CD14-positive monocyte (primary cell): ENCODE results near the gene ZBTB39. TPM values are rescaled to one million over a fixed set of nuclear protein-coding genes. Genes with fewer than 3 reads are reported as not detected.
"Not testable (repeated sequence)": the region's sequence is repeated elsewhere in the genome, so short reads cannot be mapped to it uniquely, and the experiment has no call there.

Experiments used
- DNase-seq, 3 donors: peaks; one replicate each; pipeline ENCODE4 v3.0.0-alpha.2; 2011 to 2022
- H2AFZ ChIP-seq: 2 replicates; pipeline ENCODE4 v1.6.0; 2012; ENCODE audit warnings: mild to moderate bottlenecking, low read depth, low read length, inconsistent platforms; ENCODE audit not compliant: insufficient read depth, poor library complexity, severe bottlenecking
- H3K27ac ChIP-seq, 2 donors: 1 replicate in 1 of 2; 2 replicates in 1 of 2; pipeline ENCODE4 v1.5.1; 2012 to 2013; ENCODE audit warnings: low read length in 2 of 2, control low read depth in 1 of 2, inconsistent platforms in 1 of 2, low read depth in 1 of 2, mild to moderate bottlenecking in 1 of 2
- H3K27me3 ChIP-seq, 2 donors: one replicate each; pipeline versions ENCODE4 v1.6.0 to v1.6.1; 2011 to 2013; ENCODE audit warnings: low read length in 2 of 2; ENCODE audit not compliant: control insufficient read depth in 2 of 2, insufficient read depth in 2 of 2
- H3K36me3 ChIP-seq, 2 donors: replicated peaks in 1 of 2; 1 replicate in 1 of 2; 2 replicates in 1 of 2; pipeline versions ENCODE4 v1.5.1 to v1.6.1; 2012 to 2013; ENCODE audit warnings: low read length in 2 of 2, control low read depth in 1 of 2, inconsistent platforms in 1 of 2, mild to moderate bottlenecking in 1 of 2; ENCODE audit not compliant: insufficient read depth in 2 of 2, control insufficient read depth in 1 of 2
- H3K4me1 ChIP-seq, 2 donors: 1 replicate in 1 of 2; 2 replicates in 1 of 2; pipeline versions ENCODE4 v1.5.1 to v1.6.1; 2012 to 2013; ENCODE audit warnings: low read length in 2 of 2, control low read depth in 1 of 2, inconsistent platforms in 1 of 2, mild to moderate bottlenecking in 1 of 2, moderate library complexity in 1 of 2; ENCODE audit not compliant: insufficient read depth in 2 of 2, control insufficient read depth in 1 of 2
- H3K4me2 ChIP-seq: replicated peaks from 2 replicates; pipeline ENCODE3; 2012; ENCODE audit warnings: low read length, moderate library complexity, mild to moderate bottlenecking; ENCODE audit not compliant: poor library complexity, severe bottlenecking; ENCODE audit errors: extremely low read depth
- H3K4me3 ChIP-seq, 3 experiments: fragments of 200-600 bp in 1 of 3; sonication (generic) in 1 of 3; replicated peaks in 1 of 3; 1 replicate in 2 of 3; 2 replicates in 1 of 3; pipeline ENCODE4 v1.5.1; 2011 to 2013; ENCODE audit warnings: low read length in 3 of 3, mild to moderate bottlenecking in 3 of 3, control low read depth in 2 of 3, low read depth in 2 of 3, inconsistent platforms in 1 of 3, moderate library complexity in 1 of 3
- H3K79me2 ChIP-seq: 2 replicates; pipeline ENCODE4 v1.6.0; 2012; ENCODE audit warnings: mild to moderate bottlenecking, control low read depth, inconsistent platforms, low read length, moderate library complexity; ENCODE audit not compliant: insufficient read depth
- H3K9ac ChIP-seq: 2 replicates; pipeline ENCODE4 v1.6.0; 2017; ENCODE audit warnings: low read length, mild to moderate bottlenecking; ENCODE audit not compliant: insufficient read depth, poor library complexity, severe bottlenecking
- H3K9me3 ChIP-seq, 2 donors: replicated peaks in 1 of 2; 1 replicate in 1 of 2; 2 replicates in 1 of 2; pipeline versions ENCODE4 v1.5.1 to v1.6.1; 2012 to 2013; ENCODE audit warnings: low read length in 2 of 2, control low read depth in 1 of 2; ENCODE audit not compliant: control insufficient read depth in 1 of 2, insufficient read depth in 1 of 2
- H4K20me1 ChIP-seq: 2 replicates; pipeline ENCODE4 v1.6.0; 2012; ENCODE audit warnings: mild to moderate bottlenecking, low read length, control low read depth, moderate library complexity; ENCODE audit not compliant: insufficient read depth
- H3K27ac Mint-ChIP-seq, 7 donors: one replicate each; pipeline ENCODE4 v1.8.0; 2020; ENCODE audit warnings: mild to moderate bottlenecking in 7 of 7, mixed read lengths in 7 of 7, moderate library complexity in 6 of 7, inconsistent platforms in 2 of 7
- H3K27me3 Mint-ChIP-seq, 3 donors: one replicate each; pipeline ENCODE4 v1.8.0; 2021 to 2022; ENCODE audit warnings: low read depth in 3 of 3, mild to moderate bottlenecking in 3 of 3, mixed read lengths in 3 of 3, moderate library complexity in 3 of 3, inconsistent platforms in 1 of 3
- H3K36me3 Mint-ChIP-seq, 2 donors: one replicate each; pipeline ENCODE4 v1.8.0; 2020; ENCODE audit warnings: mixed read lengths in 2 of 2, inconsistent platforms in 1 of 2, mild to moderate bottlenecking in 1 of 2
- H3K4me1 Mint-ChIP-seq: one replicate; pipeline ENCODE4 v1.8.0; 2020; ENCODE audit warnings: mild to moderate bottlenecking, mixed read lengths
- H3K4me3 Mint-ChIP-seq, 2 donors: one replicate each; pipeline ENCODE4 v1.8.0; 2020; ENCODE audit warnings: mild to moderate bottlenecking in 2 of 2, mixed read lengths in 2 of 2, moderate library complexity in 1 of 2
- H3K9me3 Mint-ChIP-seq, 7 donors: one replicate each; pipeline ENCODE4 v1.8.0; 2020 to 2022; ENCODE audit warnings: mixed read lengths in 7 of 7, mild to moderate bottlenecking in 6 of 7, moderate library complexity in 6 of 7, inconsistent platforms in 2 of 7
- WGBS: methylation state at CpG from one replicate; pipeline ENCODE4 v1.1.5; 2013; ENCODE audit warnings: missing lambda C conversion rate; ENCODE audit not compliant: insufficient coverage; 5-methylcytosine and 5-hydroxymethylcytosine counted together
- intact Hi-C, 2 donors: fragments of 100-400 bp; cut with micrococcal nuclease; formaldehyde crosslinking; loops; one replicate each; pipeline versions ENCODE4 v1.15.0 to v1.15.1; 2023
- polyA plus RNA-seq, 3 donors: library from polyadenylated mRNA; depleted of rRNA in 1 of 3; unstranded in 2 of 3; stranded (reverse) in 1 of 3; fragments of 300-500 nt in 2 of 3; fragments of >200 nt in 1 of 3; fragmentation: Illumina TruSeq in 2 of 3; gene quantifications; 1 replicate in 2 of 3; 2 replicates in 1 of 3; pipeline ENCODE4 v1.2.3, GENCODE V29; 2012 to 2021
- TF ChIP-seq, protein P1 (sequence below): fragments of 200-600 bp; IDR thresholded peaks from one replicate; pipeline ENCODE4 v1.8.0; 2022; ENCODE audit warnings: antibody characterized with exemption, mild to moderate bottlenecking

Gene ZBTB39
- polyA plus RNA-seq, 3 donors, result 0.65 to 3.7 (median 1.2) TPM

DNA sequence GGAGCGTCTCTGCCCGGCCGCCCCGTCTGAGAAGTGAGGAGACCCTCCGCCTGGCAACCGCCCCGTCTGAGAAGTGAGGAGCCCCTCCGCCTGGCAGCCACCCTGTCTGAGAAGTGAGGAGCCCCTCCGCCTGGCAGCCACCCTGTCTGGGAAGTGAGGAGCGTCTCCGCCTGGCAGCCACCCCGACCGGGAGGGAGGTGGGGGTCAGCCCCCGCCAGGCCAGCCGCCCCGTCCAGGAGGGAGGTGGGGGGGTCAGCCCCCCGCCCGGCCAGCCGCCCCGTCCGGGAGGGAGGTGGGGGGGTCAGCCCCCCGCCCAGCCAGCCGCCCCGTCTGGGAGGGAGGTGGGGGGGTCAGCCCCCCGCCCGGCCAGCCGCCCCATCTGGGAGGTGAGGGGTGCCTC lies 42.8 kb downstream of the ZBTB39 start:
- intact Hi-C loops, H3K27me3 ChIP-seq, H3K36me3 ChIP-seq, H3K9me3 ChIP-seq, H2AFZ ChIP-seq, H3K79me2 ChIP-seq, H3K27ac Mint-ChIP-seq, H3K4me3 ChIP-seq, H3K4me1 ChIP-seq, H3K36me3 Mint-ChIP-seq, H3K4me3 Mint-ChIP-seq, H3K4me2 ChIP-seq, H3K9ac ChIP-seq, H3K4me1 Mint-ChIP-seq, H4K20me1 ChIP-seq, H3K27ac ChIP-seq, DNase-seq: not testable (repeated sequence)
- Mint-ChIP-seq H3K27me3 (peaks cover 3 to 11% (median 7%) of the 10 kb centered on the region in 3 donors), H3K9me3 (peaks cover 11 to 36% (median 20%) of the 10 kb centered on the region in 7 donors)
- WGBS, result 100% methylated on average over 1 of the region's 27 CpGs

DNA sequence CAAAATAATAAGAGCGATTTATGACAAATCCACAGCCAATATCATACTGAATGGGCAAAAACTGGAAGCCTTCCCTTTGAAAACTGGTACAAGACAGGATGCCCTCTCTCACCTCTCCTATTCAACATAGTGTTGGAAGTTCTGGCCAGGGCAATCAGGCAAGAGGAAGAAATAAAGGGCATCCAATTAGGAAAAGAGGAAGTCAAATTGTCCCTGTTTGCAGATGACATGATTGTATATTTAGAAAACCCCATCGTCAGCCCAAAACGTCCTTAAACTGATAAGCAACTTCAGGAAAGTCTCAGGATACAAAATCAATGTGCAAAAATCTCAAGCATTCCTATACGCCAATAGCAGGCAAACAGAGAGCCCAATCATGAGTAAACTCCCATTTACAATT lies 44.1 kb downstream of the ZBTB39 start:
- H2AFZ ChIP-seq, H3K4me3 ChIP-seq, H4K20me1 ChIP-seq, H3K27ac Mint-ChIP-seq, H3K27me3 ChIP-seq, H3K4me2 ChIP-seq, H3K4me1 Mint-ChIP-seq, H3K79me2 ChIP-seq, H3K4me3 Mint-ChIP-seq, H3K27ac ChIP-seq, H3K9ac ChIP-seq, intact Hi-C loops, H3K36me3 ChIP-seq, H3K27me3 Mint-ChIP-seq, H3K4me1 ChIP-seq, H3K36me3 Mint-ChIP-seq, DNase-seq: not testable (repeated sequence)
- no CpG with 5 or more reads among the region's 4 CpGs for WGBS
- peaks cover 17 to 45% (median 29%) of the 10 kb centered on the region in 7 donors for H3K9me3 Mint-ChIP-seq
- H3K9me3 ChIP-seq, result peaks cover 10 to 13% of the 10 kb centered on the region in 2 donors

DNA sequence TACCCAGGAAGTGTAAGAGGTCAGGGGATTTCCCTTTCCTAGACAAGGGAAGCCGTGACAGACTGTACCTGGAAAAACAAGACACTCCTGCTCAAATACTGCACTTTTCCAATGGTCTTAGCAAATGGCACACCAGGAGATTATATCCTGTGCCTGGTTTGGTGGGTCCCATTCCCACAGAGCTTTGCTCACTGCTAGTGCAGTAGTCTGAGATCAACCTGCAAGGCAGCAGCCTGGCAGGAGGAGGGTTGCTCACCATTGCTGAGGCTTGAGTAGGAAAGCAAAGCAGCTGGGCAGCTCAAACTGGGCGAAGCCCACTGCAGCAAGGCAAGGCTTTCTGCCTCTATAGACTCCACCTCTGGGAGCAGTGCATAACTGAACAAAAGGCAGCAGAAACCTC lies 47.9 kb downstream of the ZBTB39 start:
- Histone ChIP-seq H3K79me2 (no peaks in the 10 kb centered on the region), H2AFZ (no peak overlapping the region), H3K27ac (no peak overlapping the region), H4K20me1 (no peaks in the 10 kb centered on the region), H3K27me3 (no peaks in the 10 kb centered on the region), H3K4me2 (no peak overlapping the region), H3K9me3 (peaks cover 10 to 13% of the 10 kb centered on the region in 2 donors), H3K9ac (no peak overlapping the region), H3K4me3 (no peak overlapping the region), H3K36me3 (no peaks in the 10 kb centered on the region), H3K4me1 (no peaks in the 10 kb centered on the region)
- H3K27me3 Mint-ChIP-seq, result peaks cover 3 to 10% (median 8%) of the 10 kb centered on the region in 3 donors
- TF ChIP-seq, protein P1, sequence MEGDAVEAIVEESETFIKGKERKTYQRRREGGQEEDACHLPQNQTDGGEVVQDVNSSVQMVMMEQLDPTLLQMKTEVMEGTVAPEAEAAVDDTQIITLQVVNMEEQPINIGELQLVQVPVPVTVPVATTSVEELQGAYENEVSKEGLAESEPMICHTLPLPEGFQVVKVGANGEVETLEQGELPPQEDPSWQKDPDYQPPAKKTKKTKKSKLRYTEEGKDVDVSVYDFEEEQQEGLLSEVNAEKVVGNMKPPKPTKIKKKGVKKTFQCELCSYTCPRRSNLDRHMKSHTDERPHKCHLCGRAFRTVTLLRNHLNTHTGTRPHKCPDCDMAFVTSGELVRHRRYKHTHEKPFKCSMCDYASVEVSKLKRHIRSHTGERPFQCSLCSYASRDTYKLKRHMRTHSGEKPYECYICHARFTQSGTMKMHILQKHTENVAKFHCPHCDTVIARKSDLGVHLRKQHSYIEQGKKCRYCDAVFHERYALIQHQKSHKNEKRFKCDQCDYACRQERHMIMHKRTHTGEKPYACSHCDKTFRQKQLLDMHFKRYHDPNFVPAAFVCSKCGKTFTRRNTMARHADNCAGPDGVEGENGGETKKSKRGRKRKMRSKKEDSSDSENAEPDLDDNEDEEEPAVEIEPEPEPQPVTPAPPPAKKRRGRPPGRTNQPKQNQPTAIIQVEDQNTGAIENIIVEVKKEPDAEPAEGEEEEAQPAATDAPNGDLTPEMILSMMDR, result no peak
- intact Hi-C loops, result no loop called here
- no peak overlapping the region for H3K4me3 Mint-ChIP-seq
- no peak for DNase-seq
- peaks cover 9% of the 10 kb centered on the region for H3K4me1 Mint-ChIP-seq
- 86% methylated on average over 2 of the region's 2 CpGs for WGBS
- H3K9me3 Mint-ChIP-seq, result peaks cover 10 to 35% (median 20%) of the 10 kb centered on the region in 7 donors
- H3K27ac Mint-ChIP-seq, result no peak overlapping the region
- H3K36me3 Mint-ChIP-seq, result no peaks in the 10 kb centered on the region
